H9 (cell line): Measurements from ENCODE around the gene IER2. TPM values are rescaled to one million over a fixed set of nuclear protein-coding genes. Genes with fewer than 3 reads are reported as not detected.

Experiments used
- DNase-seq: peaks from one replicate; pipeline ENCODE4 v3.0.0-alpha.2; 2017
- H2AFZ ChIP-seq: one replicate; pipeline ENCODE4 v1.6.1; 2013; ENCODE audit warnings: mild to moderate bottlenecking, low read length, control low read depth, moderate library complexity
- H2AK5ac ChIP-seq: 2 replicates; pipeline ENCODE4 v1.6.1; 2013; ENCODE audit warnings: low read length, control low read depth, mixed read lengths; ENCODE audit not compliant: insufficient read length
- H2BK120ac ChIP-seq: one replicate; pipeline ENCODE4 v1.6.1; 2013; ENCODE audit warnings: low read depth, mild to moderate bottlenecking, low read length, control low read depth, inconsistent platforms; ENCODE audit not compliant: poor library complexity, severe bottlenecking
- H2BK12ac ChIP-seq: 2 replicates; pipeline ENCODE4 v1.6.1; 2013; ENCODE audit warnings: low read length, control low read depth, mixed read lengths, low read depth; ENCODE audit not compliant: insufficient read length
- H2BK15ac ChIP-seq: 2 replicates; pipeline ENCODE4 v1.6.1; 2013; ENCODE audit warnings: low read depth, low read length, control low read depth
- H2BK20ac ChIP-seq: one replicate; pipeline ENCODE4 v1.6.1; 2013; ENCODE audit warnings: low read depth, mild to moderate bottlenecking, low read length, control low read depth, inconsistent platforms; ENCODE audit not compliant: poor library complexity, severe bottlenecking
- H2BK5ac ChIP-seq: 2 replicates; pipeline ENCODE4 v1.6.1; 2013; ENCODE audit warnings: low read length, control low read depth, mixed read lengths; ENCODE audit not compliant: insufficient read length
- H3K14ac ChIP-seq: 2 replicates; pipeline ENCODE4 v1.6.1; 2013; ENCODE audit warnings: low read length, control low read depth; ENCODE audit not compliant: insufficient read depth
- H3K18ac ChIP-seq: 2 replicates; pipeline ENCODE4 v1.6.1; 2013; ENCODE audit warnings: low read depth, mild to moderate bottlenecking, mixed read lengths, low read length, control low read depth; ENCODE audit not compliant: insufficient read length
- H3K23ac ChIP-seq: 2 replicates; pipeline ENCODE4 v1.6.1; 2013; ENCODE audit warnings: low read length, control low read depth, mixed read lengths, low read depth; ENCODE audit not compliant: insufficient read length
- H3K23me2 ChIP-seq: 2 replicates; pipeline ENCODE4 v1.6.1; 2013; ENCODE audit warnings: low read depth, mild to moderate bottlenecking, mixed read lengths, low read length, control low read depth; ENCODE audit not compliant: insufficient read length, poor library complexity, severe bottlenecking
- H3K27ac ChIP-seq: 2 replicates; pipeline ENCODE4 v1.5.1; 2013; ENCODE audit warnings: low read length, control low read depth, mixed read lengths, low read depth; ENCODE audit not compliant: insufficient read length
- H3K27me3 ChIP-seq: 2 replicates; pipeline ENCODE4 v1.6.1; 2013; ENCODE audit warnings: low read length, control low read depth, inconsistent platforms; ENCODE audit not compliant: insufficient read depth
- H3K4ac ChIP-seq: 2 replicates; pipeline ENCODE4 v1.6.1; 2013; ENCODE audit warnings: low read depth, mild to moderate bottlenecking, control low read depth, inconsistent platforms, low read length, moderate library complexity
- H3K4me1 ChIP-seq: 2 replicates; pipeline ENCODE4 v1.6.1; 2013; ENCODE audit warnings: low read length, control low read depth, inconsistent platforms; ENCODE audit not compliant: insufficient read depth
- H3K4me2 ChIP-seq: 2 replicates; pipeline ENCODE4 v1.6.1; 2013; ENCODE audit warnings: low read length, control low read depth, mixed read lengths; ENCODE audit not compliant: insufficient read length, insufficient read depth
- H3K56ac ChIP-seq: 2 replicates; pipeline ENCODE4 v1.6.1; 2013; ENCODE audit warnings: low read depth, mild to moderate bottlenecking, mixed read lengths, low read length, control low read depth; ENCODE audit not compliant: insufficient read length
- H3K79me1 ChIP-seq: 2 replicates; pipeline ENCODE4 v1.6.1; 2013; ENCODE audit warnings: low read depth, mild to moderate bottlenecking, moderate library complexity, low read length, control low read depth, inconsistent platforms; ENCODE audit not compliant: insufficient read depth, poor library complexity, severe bottlenecking
- H3K79me2 ChIP-seq: 2 replicates; pipeline ENCODE4 v1.6.1; 2013; ENCODE audit warnings: low read length, control low read depth, inconsistent platforms; ENCODE audit not compliant: insufficient read depth
- H3K9ac ChIP-seq: 2 replicates; pipeline ENCODE4 v1.6.1; 2013; ENCODE audit warnings: low read length, control low read depth, mixed read lengths; ENCODE audit not compliant: insufficient read length; ENCODE audit errors: extremely low read depth
- H3K9me3 ChIP-seq: one replicate; pipeline ENCODE4 v1.6.1; 2013; ENCODE audit warnings: low read depth, low read length, inconsistent platforms; ENCODE audit not compliant: control insufficient read depth
- H3T11ph ChIP-seq: one replicate; pipeline ENCODE4 v1.6.1; 2013; ENCODE audit warnings: mild to moderate bottlenecking, low read length, control low read depth, inconsistent platforms
- H4K20me1 ChIP-seq: one replicate; pipeline ENCODE4 v1.6.1; 2013; ENCODE audit not compliant: control insufficient read depth, insufficient read length, insufficient read depth
- H4K5ac ChIP-seq: 2 replicates; pipeline ENCODE4 v1.6.1; 2013; ENCODE audit warnings: low read depth, mild to moderate bottlenecking, mixed read lengths, low read length, control low read depth; ENCODE audit not compliant: insufficient read length
- H4K8ac ChIP-seq: replicated peaks from 2 replicates; pipeline ENCODE4 v1.6.1; 2013; ENCODE audit warnings: low read length, control low read depth, mixed read lengths, low read depth; ENCODE audit not compliant: insufficient read length
- H4K91ac ChIP-seq: 2 replicates; pipeline ENCODE4 v1.6.1; 2013; ENCODE audit warnings: low read depth, mild to moderate bottlenecking, moderate library complexity, mixed read lengths, low read length, control low read depth; ENCODE audit not compliant: insufficient read length
- H3K27ac Mint-ChIP-seq, 3 experiments: 2 replicates in 2 of 3; 3 replicates in 1 of 3; pipeline ENCODE4 v1.8.0; 2020 to 2021; ENCODE audit warnings: mixed read lengths in 3 of 3, mild to moderate bottlenecking in 1 of 3, moderate library complexity in 1 of 3
- H3K27me3 Mint-ChIP-seq: 2 replicates; pipeline ENCODE4 v1.8.0; 2021; ENCODE audit warnings: low read depth, mild to moderate bottlenecking, moderate library complexity, mixed read lengths
- H3K36me3 Mint-ChIP-seq, 3 experiments: 2 replicates in 2 of 3; 3 replicates in 1 of 3; pipeline ENCODE4 v1.8.0; 2020 to 2021; ENCODE audit warnings: low read depth in 3 of 3, mixed read lengths in 3 of 3; ENCODE audit not compliant: insufficient read depth in 1 of 3
- H3K4me1 Mint-ChIP-seq, 2 experiments: 2 replicates each; pipeline ENCODE4 v1.8.0; 2020; ENCODE audit warnings: mixed read lengths in 2 of 2
- H3K4me3 Mint-ChIP-seq, 2 experiments: 2 replicates in 1 of 2; 3 replicates in 1 of 2; pipeline ENCODE4 v1.8.0; 2020 to 2021; ENCODE audit warnings: mild to moderate bottlenecking in 2 of 2, mixed read lengths in 2 of 2, moderate library complexity in 1 of 2
- H3K9me3 Mint-ChIP-seq, 2 experiments: 2 replicates in 1 of 2; 3 replicates in 1 of 2; pipeline ENCODE4 v1.8.0; 2020; ENCODE audit warnings: mild to moderate bottlenecking in 2 of 2, mixed read lengths in 2 of 2, moderate library complexity in 1 of 2
- CTCF ChIP-seq: fragments of 200-600 bp; sonication (generic); conservative IDR thresholded peaks from 3 replicates; pipeline ENCODE4 v1.8.0; 2021; ENCODE audit warnings: antibody characterized with exemption, mild to moderate bottlenecking
- WGBS: extraction: QIAGEN DNeasy Blood & Tissue Kit; methylation state at CpG from one replicate; pipeline ENCODE4 v1.1.7; 2013; ENCODE audit warnings: missing lambda C conversion rate, low lambda C conversion rate, mixed read lengths; ENCODE audit not compliant: insufficient read length; ENCODE audit errors: extremely low coverage; 5-methylcytosine and 5-hydroxymethylcytosine counted together
- total RNA-seq: library from RNA; stranded (reverse); gene quantifications from 2 replicates; pipeline ENCODE4 v1.2.1, GENCODE V29; 2021

Gene IER2
- total RNA-seq, 1 experiment from 2014 or later: 160 TPM

DNA sequence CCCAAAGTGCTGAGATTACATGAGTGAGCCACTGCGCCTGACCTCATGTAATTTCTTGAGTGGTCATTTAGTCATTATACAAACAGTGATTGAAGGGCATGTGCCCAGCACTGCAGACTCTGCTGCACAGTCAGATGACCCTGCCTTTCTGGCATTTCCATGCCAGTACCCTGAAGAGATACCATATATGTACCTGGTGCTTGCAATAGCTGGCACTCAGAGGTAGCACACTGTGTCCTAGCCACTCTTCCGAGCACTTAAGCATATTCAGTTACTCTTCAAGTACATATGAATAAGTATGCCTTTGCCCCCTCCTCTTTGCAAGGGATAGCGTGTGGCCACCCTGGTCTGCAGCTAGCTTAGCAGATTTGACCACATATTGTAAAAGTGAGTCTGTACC is 15.6 kb upstream of the IER2 start:
- Histone ChIP-seq H3K23me2 (no peaks in the 10 kb centered on the region), H4K5ac (no peak overlapping the region), H3K79me1 (peaks cover 4% of the 10 kb centered on the region), H2BK5ac (no peak overlapping the region), H3K56ac (no peak overlapping the region), H3K9me3 (no peaks in the 10 kb centered on the region), H2AFZ (no peak overlapping the region), H4K8ac (no peak overlapping the region), H4K20me1 (no peaks in the 10 kb centered on the region), H3K79me2 (peaks cover 17% of the 10 kb centered on the region; the same call in 1 of the 2 replicates), H3K18ac (no peak overlapping the region), H3K4me2 (no peak overlapping the region), H2BK15ac (no peak overlapping the region), H2BK120ac (no peak overlapping the region), H4K91ac (no peak overlapping the region), H3T11ph (no peak overlapping the region), H3K27ac (no peak overlapping the region), H2AK5ac (no peak overlapping the region), H3K14ac (no peak overlapping the region), H3K23ac (no peak overlapping the region), H3K27me3 (no peaks in the 10 kb centered on the region), H2BK20ac (no peak overlapping the region), H3K4me1 (no peaks in the 10 kb centered on the region), H3K4ac (no peak overlapping the region), H2BK12ac (no peak overlapping the region), H3K9ac (no peak overlapping the region)
- H3K4me3 Mint-ChIP-seq: no peak overlapping the region
- no peak for TF ChIP-seq CTCF
- DNase-seq: no peak
- H3K27me3 Mint-ChIP-seq: no peaks in the 10 kb centered on the region
- 0 out of 7 replicates have a peak overlapping the region, but pooled peaks of 1 of the 3 experiments have one; percentile 23 for H3K27ac Mint-ChIP-seq
- no peaks in the 10 kb centered on the region for H3K9me3 Mint-ChIP-seq
- H3K4me1 Mint-ChIP-seq: peaks cover 11 to 13% of the 10 kb centered on the region in 2 experiments; a peak in 3 of 4 replicates
- WGBS: no CpG with 5 or more reads among the region's 3 CpGs
- peaks cover 22 to 67% (median 51%) of the 10 kb centered on the region in 3 experiments; a peak in 6 of 7 replicates for H3K36me3 Mint-ChIP-seq
